ENCODE data around the gene ICAM2. TPM values are rescaled to one million over a fixed set of nuclear protein-coding genes. Genes with fewer than 3 reads are reported as not detected.

ICAM2 gene
- total RNA-seq, 4 donors from 2014 or later = 18.0 to 95.1 (median 36.3) TPM

DNA sequence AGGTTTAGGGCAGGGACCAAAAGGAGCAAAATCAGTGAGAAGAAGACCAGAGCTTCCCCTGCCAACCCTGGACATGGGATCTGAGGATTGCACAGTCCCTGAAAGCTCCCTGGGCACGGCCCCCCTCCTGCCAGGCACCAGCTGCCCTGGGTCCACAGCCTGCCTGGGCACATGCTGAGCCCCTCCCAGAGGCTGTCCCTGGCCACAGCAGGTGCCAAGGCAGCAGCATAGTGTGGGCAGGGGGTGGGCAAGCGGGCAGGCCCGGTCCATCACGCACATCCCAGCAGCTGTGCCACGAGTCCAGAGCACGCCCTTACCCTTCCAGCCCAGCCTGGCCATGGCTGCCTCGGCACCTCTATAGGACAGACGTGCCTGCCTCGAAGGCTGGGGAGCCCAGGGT lies 60.4 kb downstream of the ICAM2 start:
- H3K27ac ChIP-seq = no peak overlapping the region
- DNase-seq (ENCODE audit: low spot score in 2 of 2) = no peak
- 63 to 85% methylated on average over 4 to 5 of the region's 9 CpGs for WGBS, 2 donors
- no peaks in the 10 kb centered on the region for H3K9me3 ChIP-seq
- H3K4me1 ChIP-seq = peaks cover 0 to 14% (median 3%) of the 10 kb centered on the region in 4 donors
- TF ChIP-seq POLR2A (IDR thresholded peaks at IDR 0.05) = no peak
- no peak for TF ChIP-seq EP300 (IDR thresholded peaks at IDR 0.05)
- TF ChIP-seq, protein P1, sequence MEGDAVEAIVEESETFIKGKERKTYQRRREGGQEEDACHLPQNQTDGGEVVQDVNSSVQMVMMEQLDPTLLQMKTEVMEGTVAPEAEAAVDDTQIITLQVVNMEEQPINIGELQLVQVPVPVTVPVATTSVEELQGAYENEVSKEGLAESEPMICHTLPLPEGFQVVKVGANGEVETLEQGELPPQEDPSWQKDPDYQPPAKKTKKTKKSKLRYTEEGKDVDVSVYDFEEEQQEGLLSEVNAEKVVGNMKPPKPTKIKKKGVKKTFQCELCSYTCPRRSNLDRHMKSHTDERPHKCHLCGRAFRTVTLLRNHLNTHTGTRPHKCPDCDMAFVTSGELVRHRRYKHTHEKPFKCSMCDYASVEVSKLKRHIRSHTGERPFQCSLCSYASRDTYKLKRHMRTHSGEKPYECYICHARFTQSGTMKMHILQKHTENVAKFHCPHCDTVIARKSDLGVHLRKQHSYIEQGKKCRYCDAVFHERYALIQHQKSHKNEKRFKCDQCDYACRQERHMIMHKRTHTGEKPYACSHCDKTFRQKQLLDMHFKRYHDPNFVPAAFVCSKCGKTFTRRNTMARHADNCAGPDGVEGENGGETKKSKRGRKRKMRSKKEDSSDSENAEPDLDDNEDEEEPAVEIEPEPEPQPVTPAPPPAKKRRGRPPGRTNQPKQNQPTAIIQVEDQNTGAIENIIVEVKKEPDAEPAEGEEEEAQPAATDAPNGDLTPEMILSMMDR (IDR thresholded peaks at IDR 0.05) = no peak
- no peak overlapping the region for H3K4me3 ChIP-seq
- no peaks in the 10 kb centered on the region for H3K36me3 ChIP-seq
- peaks cover 0 to 10% of the 10 kb centered on the region in 2 donors for H3K27me3 ChIP-seq

DNA sequence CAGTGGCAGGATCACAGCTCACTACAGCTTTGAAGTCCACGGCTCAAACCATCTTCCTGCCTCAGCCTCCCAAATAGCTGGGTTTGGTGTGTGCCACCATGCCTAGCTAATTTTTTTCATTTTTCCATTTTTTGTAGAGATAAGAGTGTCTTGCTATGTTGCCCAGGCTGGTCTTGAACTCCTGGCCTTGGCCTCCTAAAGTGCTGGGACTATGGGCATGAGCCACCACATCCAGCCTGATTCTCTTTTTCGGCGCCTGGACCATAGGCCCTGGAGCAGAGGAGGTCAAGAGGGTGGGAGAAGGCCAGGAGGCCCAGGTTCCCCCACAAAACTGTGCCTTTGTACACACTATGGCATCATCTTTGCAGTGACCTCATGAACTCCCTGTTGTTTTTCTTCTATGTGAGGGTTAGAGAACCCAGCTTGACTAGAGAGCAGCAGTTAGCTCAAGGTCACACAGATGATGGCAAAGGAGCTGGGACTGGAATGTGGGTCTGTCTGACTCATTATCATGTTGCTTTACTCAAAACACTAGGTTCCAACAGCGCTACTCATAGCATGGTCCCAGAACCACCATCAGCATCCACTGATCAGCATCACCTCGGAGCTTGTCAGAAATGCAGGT lies 64.0 kb downstream of the ICAM2 start:
- Histone ChIP-seq H3K9me3 (no peaks in the 10 kb centered on the region), H3K27me3 (peaks cover 0 to 8% of the 10 kb centered on the region in 2 donors), H3K4me3 (no peak overlapping the region), H3K36me3 (no peaks in the 10 kb centered on the region), H3K4me1 (peaks cover 0 to 5% (median 2%) of the 10 kb centered on the region in 4 donors), H3K27ac (no peak overlapping the region)
- TF ChIP-seq, protein P1 (IDR thresholded peaks at IDR 0.05) = no peak
- TF ChIP-seq POLR2A (IDR thresholded peaks at IDR 0.05) = no peak
- TF ChIP-seq EP300 (IDR thresholded peaks at IDR 0.05) = no peak
- WGBS, 2 donors = 76 to 90% methylated on average over 5 of the region's 5 CpGs
- DNase-seq (ENCODE audit: low spot score in 2 of 2) = no peak

DNA sequence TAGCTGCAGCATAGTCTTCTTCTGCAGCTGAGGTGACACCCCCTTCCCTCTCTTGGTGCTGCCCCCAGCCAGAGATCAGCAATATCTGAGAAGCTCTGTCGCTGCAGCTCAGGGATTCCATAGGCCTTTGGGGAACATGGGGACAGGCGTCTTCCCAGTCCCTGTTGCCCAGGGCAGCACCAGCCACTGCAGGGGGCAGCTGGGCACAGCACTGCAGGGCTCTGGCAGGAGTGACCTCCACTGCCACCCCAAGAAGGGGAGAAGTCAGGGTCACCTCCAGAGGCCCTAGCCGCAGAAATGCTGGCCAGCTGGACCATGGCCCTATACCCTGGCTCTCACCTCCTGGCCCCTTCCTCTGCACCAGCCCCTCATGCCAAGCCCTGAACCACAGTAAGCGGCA lies 64.6 kb downstream of the ICAM2 start:
- no peak for DNase-seq (ENCODE audit: low spot score in 2 of 2)
- Histone ChIP-seq H3K36me3 (no peaks in the 10 kb centered on the region), H3K27me3 (peaks cover 0 to 7% of the 10 kb centered on the region in 2 donors), H3K27ac (no peak overlapping the region), H3K4me1 (peaks cover 0 to 3% (median 0%) of the 10 kb centered on the region in 4 donors), H3K4me3 (no peak overlapping the region), H3K9me3 (no peaks in the 10 kb centered on the region)
- WGBS, 2 donors = 73 to 78% methylated on average over 3 to 4 of the region's 4 CpGs
- TF ChIP-seq, protein P1 (IDR thresholded peaks at IDR 0.05) = no peak
- TF ChIP-seq POLR2A (IDR thresholded peaks at IDR 0.05) (no peak), EP300 (IDR thresholded peaks at IDR 0.05) (no peak)

DNA sequence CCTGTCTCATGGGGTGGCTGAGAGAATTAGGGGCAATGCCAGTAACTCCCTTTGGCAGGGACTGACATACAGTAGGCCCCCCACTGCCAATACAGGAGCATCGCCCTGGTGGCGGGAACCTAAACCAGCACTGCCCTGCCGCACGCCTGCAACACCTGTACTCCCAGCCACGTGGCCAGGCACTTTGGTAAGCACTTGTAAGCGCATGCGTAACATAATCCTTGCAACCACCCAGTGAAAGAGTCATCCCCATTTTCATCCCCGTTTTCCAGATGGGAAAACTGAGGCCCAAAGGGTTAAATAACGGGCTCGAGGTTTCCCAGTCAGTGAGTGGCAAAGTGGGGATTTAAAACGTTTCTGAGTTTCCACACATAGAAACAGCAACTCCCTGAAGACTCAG lies 65.2 kb downstream of the ICAM2 start:
- 74 to 83% methylated on average over 11 of the region's 11 CpGs for WGBS, 2 donors
- TF ChIP-seq, protein P1 (IDR thresholded peaks at IDR 0.05) = no peak
- TF ChIP-seq EP300 (IDR thresholded peaks at IDR 0.05) (no peak), POLR2A (IDR thresholded peaks at IDR 0.05) (no peak)
- Histone ChIP-seq H3K4me3 (no peak overlapping the region), H3K27me3 (peaks cover 0 to 7% of the 10 kb centered on the region in 2 donors), H3K36me3 (no peaks in the 10 kb centered on the region), H3K9me3 (no peaks in the 10 kb centered on the region), H3K4me1 (peaks cover 0 to 3% (median 0%) of the 10 kb centered on the region in 4 donors), H3K27ac (no peak overlapping the region)
- DNase-seq (ENCODE audit: low spot score in 2 of 2) = no peak

DNA sequence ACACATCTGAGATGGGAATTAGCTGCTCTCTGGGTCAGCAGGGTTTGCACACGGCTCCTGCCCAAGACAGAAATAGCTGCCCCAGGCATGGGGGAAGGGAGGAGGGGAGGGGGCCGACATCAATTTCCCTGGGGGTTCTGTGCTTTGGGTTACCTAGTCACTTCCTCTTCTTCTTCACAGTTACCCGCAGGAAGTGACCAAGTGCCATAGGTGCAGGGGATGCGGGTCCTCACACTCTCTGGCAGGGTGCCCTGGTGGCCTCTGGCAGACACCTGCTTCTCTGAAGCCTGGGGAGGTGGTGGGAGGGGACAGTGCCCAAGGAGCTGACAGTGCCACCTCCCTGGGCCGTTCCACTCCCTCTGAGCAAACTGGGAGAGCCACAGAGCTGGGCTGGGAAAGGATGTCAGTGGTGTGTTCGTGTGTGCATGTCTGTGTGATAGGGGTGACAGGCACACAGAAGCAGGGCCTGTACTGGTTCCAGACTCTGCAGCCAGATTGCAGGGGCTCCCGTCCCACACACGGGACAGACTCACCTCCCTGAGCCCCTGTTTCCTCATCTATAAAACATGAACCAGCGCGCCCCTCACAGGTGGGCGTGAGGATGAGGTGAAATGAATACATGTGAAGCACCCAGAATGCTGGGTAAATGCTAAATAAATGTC lies 65.9 kb downstream of the ICAM2 start:
- Histone ChIP-seq H3K4me3 (no peak overlapping the region), H3K4me1 (peaks cover 0 to 3% (median 0%) of the 10 kb centered on the region in 4 donors), H3K27ac (no peak overlapping the region), H3K27me3 (peaks cover 0 to 12% of the 10 kb centered on the region in 2 donors), H3K9me3 (no peaks in the 10 kb centered on the region), H3K36me3 (no peaks in the 10 kb centered on the region)
- DNase-seq (ENCODE audit: low spot score in 2 of 2) = no peak
- 61 to 65% methylated on average over 11 of the region's 11 CpGs for WGBS, 2 donors
- TF ChIP-seq, protein P1 (IDR thresholded peaks at IDR 0.05) = no peak
- TF ChIP-seq EP300 (IDR thresholded peaks at IDR 0.05) = no peak
- no peak for TF ChIP-seq POLR2A (IDR thresholded peaks at IDR 0.05)

Measured in tibial nerve (tissue), 4 donors.